GM21515 (cell line): ENCODE measurements around the gene PLCB4.
"Not testable (repeated sequence)": the region's sequence is repeated elsewhere in the genome, so short reads cannot be mapped to it uniquely, and the experiment has no call there.

Source experiments
- ATAC-seq: cut with Tn5 transposase; IDR thresholded peaks from one replicate; pipeline ENCODE4 v1.9.1; 2021; ENCODE audit not compliant: unreplicated experiment

Gene PLCB4

GRCh38 chr20:9140162-9140760 lies 71.4 kb downstream of the PLCB4 start:
- no peak for ATAC-seq

- no peak for ATAC-seq
Measured at GRCh38 chr20:9141070-9141469, 72.2 kb downstream of the PLCB4 start.

GRCh38 chr20:9141921-9142320 lies 73.0 kb downstream of the PLCB4 start:
- no peak for ATAC-seq

GRCh38 chr20:9142809-9143208 lies 73.9 kb downstream of the PLCB4 start:
- ATAC-seq = no peak

GRCh38 chr20:9143926-9144325 lies 75.0 kb downstream of the PLCB4 start:
- no peak for ATAC-seq

GRCh38 chr20:9144643-9145042 lies 75.8 kb downstream of the PLCB4 start:
- no peak for ATAC-seq

- no peak for ATAC-seq
Measured at GRCh38 chr20:9145142-9145541, 76.3 kb downstream of the PLCB4 start.

GRCh38 chr20:9146649-9147048 lies 77.8 kb downstream of the PLCB4 start:
- ATAC-seq = no peak

- ATAC-seq = no peak
Measured at GRCh38 chr20:9147547-9148024, 78.7 kb downstream of the PLCB4 start.

- ATAC-seq = no peak
Measured at GRCh38 chr20:9148291-9148690, 79.4 kb downstream of the PLCB4 start.

- no peak for ATAC-seq
Measured at GRCh38 chr20:9149087-9149486, 80.2 kb downstream of the PLCB4 start.

GRCh38 chr20:9149796-9150195 lies 80.9 kb downstream of the PLCB4 start:
- ATAC-seq = no peak

GRCh38 chr20:9150679-9151078 lies 81.8 kb downstream of the PLCB4 start:
- no peak for ATAC-seq

GRCh38 chr20:9152139-9152538 lies 83.3 kb downstream of the PLCB4 start:
- not testable (repeated sequence) for ATAC-seq

- ATAC-seq = no peak
Measured at GRCh38 chr20:9154464-9155024, 85.7 kb downstream of the PLCB4 start.

- no peak for ATAC-seq
Measured at GRCh38 chr20:9156529-9157280, 87.8 kb downstream of the PLCB4 start.

GRCh38 chr20:9160331-9160730 lies 91.4 kb downstream of the PLCB4 start:
- ATAC-seq = no peak

- ATAC-seq = no peak
Measured at GRCh38 chr20:9160757-9161156, 91.9 kb downstream of the PLCB4 start.

GRCh38 chr20:9161311-9161710 lies 92.4 kb downstream of the PLCB4 start:
- ATAC-seq = no peak

GRCh38 chr20:9163251-9163650 lies 94.4 kb downstream of the PLCB4 start:
- no peak for ATAC-seq

- ATAC-seq = no peak
Measured at GRCh38 chr20:9163995-9164394, 95.1 kb downstream of the PLCB4 start.

GRCh38 chr20:9165261-9165660 lies 96.4 kb downstream of the PLCB4 start:
- no peak for ATAC-seq
